ENCODE measurements around the gene TGIF2. TPM values are rescaled to one million over a fixed set of nuclear protein-coding genes. Genes with fewer than 3 reads are reported as not detected.

The TGIF2 gene
- total RNA-seq, 4 donors from 2014 or later = 10.6 to 12.7 (median 12.3) TPM

DNA sequence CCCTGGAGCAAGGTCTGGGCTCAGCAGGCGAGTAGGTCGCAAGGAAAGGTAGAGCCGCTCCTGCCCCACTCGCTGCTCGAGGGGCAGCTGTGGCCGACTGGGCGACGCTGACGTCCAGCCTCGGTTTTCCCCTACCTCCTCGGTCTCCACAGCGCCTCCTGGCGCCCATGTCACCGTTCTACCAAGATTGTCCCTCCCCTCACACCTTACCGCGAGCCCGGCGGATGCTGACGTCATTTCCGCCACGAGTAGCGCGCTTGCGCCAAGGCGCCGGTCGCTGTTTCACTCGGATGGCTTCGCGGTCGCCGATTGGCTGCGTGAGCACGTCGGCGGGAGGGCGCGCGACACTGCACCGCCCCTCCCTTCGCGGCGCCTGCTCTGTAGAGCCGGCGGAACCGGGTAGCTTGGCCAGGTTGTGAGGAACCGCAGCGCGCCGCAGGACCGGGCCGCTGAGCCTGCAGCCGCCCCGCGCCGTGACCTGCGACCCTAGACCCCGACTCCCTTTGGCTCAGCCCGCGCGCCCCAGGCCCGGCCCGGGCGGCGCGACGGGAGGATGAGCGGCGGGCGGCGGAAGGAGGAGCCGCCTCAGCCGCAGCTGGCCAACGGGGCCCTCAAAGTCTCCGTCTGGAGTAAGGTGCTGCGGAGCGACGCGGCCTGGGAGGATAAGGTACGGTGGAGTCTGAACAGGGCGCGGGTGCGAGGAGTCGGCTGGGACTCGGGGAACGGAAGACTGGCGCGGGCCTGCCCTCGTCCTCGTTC is 32.2 kb downstream of the TGIF2 start, which contains the start of gene RAB5IF:
Gene RAB5IF (plus strand): TSS at position 381 of the 759 bp plus-strand sequence. CDS start 173 bp downstream, at position 554.
- TF ChIP-seq, protein P1, sequence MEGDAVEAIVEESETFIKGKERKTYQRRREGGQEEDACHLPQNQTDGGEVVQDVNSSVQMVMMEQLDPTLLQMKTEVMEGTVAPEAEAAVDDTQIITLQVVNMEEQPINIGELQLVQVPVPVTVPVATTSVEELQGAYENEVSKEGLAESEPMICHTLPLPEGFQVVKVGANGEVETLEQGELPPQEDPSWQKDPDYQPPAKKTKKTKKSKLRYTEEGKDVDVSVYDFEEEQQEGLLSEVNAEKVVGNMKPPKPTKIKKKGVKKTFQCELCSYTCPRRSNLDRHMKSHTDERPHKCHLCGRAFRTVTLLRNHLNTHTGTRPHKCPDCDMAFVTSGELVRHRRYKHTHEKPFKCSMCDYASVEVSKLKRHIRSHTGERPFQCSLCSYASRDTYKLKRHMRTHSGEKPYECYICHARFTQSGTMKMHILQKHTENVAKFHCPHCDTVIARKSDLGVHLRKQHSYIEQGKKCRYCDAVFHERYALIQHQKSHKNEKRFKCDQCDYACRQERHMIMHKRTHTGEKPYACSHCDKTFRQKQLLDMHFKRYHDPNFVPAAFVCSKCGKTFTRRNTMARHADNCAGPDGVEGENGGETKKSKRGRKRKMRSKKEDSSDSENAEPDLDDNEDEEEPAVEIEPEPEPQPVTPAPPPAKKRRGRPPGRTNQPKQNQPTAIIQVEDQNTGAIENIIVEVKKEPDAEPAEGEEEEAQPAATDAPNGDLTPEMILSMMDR (IDR thresholded peaks at IDR 0.05; ENCODE audit: low read depth) = no peak

DNA sequence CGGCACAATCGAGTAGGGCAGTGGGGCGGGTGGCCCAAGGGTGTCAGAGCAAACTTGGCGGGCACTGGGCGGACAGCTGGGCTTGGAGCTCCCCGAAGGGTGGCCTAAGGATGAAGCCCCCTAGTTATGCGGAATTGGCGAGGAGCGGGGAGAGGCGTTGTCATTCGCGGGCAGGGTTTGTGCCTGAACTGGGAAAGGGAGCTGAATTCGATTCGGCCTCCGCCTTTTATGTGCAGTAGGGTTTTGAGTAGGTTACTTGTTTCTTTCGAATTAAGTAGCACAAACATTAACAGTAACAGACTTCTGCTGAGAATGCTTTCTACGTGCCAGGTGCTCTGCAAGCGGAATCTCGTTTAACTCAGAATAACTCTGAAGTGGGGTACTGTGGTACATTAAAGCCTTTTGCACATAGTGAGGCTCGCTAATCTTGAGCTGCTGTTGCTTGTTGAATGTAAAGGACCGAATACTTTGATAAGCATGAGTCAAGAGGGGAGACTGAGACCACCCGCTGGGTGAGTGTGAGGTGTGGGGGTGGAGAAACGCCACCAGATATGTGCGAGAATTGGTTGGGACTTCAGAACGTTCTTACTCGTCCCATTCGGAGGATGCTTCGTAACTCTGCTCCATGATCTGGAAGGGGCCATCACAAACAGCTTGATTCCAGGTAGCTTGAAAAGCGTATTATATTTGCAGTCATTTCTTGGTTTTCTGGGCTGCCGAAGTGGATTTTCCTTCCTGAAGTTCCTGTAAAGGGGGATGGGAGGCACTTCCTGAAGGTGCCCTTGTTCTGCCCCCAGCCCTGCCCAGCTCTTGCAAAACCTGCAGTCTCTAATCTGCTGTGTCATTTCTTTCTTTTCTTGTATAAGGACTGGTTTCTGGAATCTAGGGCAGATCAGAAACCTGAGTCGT is 33.0 kb downstream of the TGIF2 start:
- TF ChIP-seq, protein P1 (IDR thresholded peaks at IDR 0.05; ENCODE audit: low read depth) = no peak

DNA sequence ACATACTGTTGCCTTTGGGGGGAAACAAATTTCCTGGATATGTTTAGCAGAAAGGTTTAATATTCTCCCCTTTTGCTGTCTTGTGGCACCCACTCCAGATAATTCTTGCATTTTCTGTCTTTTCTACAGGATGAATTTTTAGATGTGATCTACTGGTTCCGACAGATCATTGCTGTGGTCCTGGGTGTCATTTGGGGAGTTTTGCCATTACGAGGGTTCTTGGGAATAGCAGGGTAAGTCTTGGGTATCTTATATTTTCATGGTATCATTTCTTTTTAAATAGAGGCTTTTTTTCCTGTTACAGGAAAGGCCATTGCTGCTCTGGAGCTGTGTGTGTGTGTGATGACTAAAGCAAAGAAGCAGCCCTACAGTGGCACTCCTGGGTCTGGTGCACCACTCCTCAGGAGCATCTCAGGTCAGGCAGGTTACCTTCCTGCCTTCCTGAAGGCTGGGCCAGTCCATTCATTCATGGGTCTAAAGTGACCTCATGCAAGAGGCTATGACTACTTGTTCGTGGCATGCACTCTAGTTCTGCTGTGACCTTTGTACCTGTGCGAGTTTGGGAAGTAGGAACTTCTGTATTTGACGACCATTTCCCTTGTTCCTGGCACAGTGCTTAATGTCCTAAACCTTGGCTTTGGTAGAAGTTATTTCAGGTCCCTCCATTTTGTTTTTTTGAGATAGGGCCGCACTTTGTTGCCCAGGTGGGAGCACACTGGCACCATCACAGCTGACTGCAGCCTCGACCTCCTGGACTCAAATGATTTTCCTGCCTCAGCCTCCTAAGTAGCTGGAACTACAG is 34.4 kb downstream of the TGIF2 start:
- TF ChIP-seq, protein P1 (IDR thresholded peaks at IDR 0.05; ENCODE audit: low read depth) = no peak

DNA sequence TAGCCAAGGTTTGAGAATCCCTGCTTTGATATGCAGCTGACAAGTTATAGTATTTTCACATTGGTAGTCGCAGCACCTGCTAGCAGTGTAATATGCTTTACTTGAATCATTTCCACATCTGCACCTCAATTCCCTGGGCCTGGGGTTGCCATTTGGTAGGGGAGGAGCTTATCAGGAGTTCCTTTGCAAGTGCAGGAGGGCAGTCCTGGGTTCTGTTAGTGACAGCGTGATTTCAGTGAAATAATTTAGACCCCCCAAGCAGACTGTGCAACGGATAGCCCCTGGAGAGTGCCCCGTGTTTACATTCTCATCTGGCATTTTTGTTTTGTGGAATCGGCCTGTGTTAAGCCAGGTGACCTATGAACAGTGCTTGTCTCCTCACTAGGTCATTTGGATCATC is 38.2 kb downstream of the TGIF2 start:
- TF ChIP-seq, protein P1 (IDR thresholded peaks at IDR 0.05; ENCODE audit: low read depth) = no peak

DNA sequence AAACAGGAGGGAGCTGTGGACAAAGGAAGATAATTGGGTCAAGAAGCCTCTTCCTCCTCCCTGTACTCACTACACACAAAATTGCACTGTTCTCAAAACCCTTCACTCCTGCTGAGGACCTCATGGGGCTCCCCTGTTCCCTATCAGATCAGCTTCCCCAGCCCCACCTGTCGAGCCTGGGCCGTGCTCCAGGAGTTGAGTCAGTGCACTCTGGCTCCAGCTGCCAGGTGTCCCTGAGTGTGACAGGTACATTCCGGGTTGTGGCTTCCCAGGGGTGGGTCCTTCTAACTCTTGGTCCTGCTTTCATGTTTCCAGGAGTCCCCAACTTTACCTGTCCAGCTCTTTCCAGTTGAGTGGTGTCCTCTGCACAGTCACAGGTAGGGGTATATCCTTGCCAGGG is 40.6 kb downstream of the TGIF2 start:
- TF ChIP-seq, protein P1 (IDR thresholded peaks at IDR 0.05; ENCODE audit: low read depth) = no peak

DNA sequence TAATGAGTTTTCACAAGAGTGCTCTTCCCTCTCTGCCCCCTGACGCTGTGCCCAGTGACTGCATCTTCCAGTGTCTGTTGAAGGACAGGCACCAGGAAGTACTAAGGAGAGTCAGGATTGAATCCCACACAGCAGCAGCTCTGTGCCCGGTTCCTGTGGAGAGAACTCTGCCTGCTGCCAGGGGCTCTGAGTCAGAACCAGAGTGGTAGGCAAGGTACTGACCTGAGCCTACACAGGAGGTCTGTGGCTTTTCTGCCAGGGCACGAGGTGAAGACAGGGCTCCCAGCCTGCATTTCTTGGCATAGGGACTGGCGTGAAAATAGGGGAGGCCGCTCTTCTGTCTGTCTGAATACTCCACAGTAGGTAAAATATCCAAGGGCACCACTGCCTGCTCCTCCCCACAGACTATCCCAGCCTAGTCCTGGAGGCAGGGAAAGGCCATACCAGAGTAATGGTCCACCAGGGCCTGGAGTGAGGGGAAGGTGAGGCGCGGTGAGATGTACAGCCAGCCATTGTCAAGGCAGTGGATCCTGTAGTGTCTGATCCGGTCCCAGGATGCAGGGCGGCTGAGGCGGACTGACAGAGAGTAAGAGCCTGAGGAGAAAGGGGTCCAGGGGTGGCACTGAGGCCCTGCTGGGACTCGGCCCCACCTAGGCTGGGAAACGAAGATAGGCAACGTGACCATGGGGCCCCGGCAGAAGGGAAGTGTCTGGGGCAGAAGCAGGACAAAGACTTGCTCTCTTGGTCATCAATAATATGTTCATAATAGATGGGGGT is 41.6 kb downstream of the TGIF2 start:
- TF ChIP-seq, protein P1 (IDR thresholded peaks at IDR 0.05; ENCODE audit: low read depth) = no peak

All from subcutaneous adipose tissue (tissue), 4 donors.